A549 (cell line): ENCODE measurements around the gene CACNA1E.

Experiments
- CHD4 ChIP-seq: fragments of 200-600 bp; sonication (generic); IDR thresholded peaks from 2 replicates; pipeline ENCODE4 v1.6.1; 2016; ENCODE audit warnings: antibody characterized with exemption, mild to moderate bottlenecking, borderline replicate concordance
- POLR2A ChIP-seq: IDR thresholded peaks from 2 replicates; pipeline ENCODE4 v1.6.1; 2012; ENCODE audit warnings: mild to moderate bottlenecking, low read length
- RAD21 ChIP-seq, 2 experiments: fragments of >200 bp in 1 of 2; sonication (Bioruptor Twin) in 1 of 2; formaldehyde crosslinking in 1 of 2; IDR thresholded peaks in 1 of 2; conservative IDR thresholded peaks in 1 of 2; 2 replicates in 1 of 2; 3 replicates in 1 of 2; pipeline ENCODE4 v1.6.1; 2012 to 2018; ENCODE audit warnings: inconsistent platforms in 1 of 2
- ZFP36 ChIP-seq: fragments of 450-650 bp; IDR thresholded peaks from 2 replicates; pipeline ENCODE4 v1.6.1; 2014; ENCODE audit warnings: borderline replicate concordance; ENCODE audit not compliant: partially characterized antibody
- TF ChIP-seq, protein P1 (sequence below): fragments of >200 bp; sonication (Bioruptor Twin); formaldehyde crosslinking; IDR thresholded peaks from 3 replicates; pipeline ENCODE4 v1.5.1; 2016
- TF ChIP-seq, protein P2 (sequence below): fragments of 450-650 bp; IDR thresholded peaks from 2 replicates; pipeline ENCODE4 v1.6.1; 2014; ENCODE audit warnings: antibody characterized with exemption

DNA sequence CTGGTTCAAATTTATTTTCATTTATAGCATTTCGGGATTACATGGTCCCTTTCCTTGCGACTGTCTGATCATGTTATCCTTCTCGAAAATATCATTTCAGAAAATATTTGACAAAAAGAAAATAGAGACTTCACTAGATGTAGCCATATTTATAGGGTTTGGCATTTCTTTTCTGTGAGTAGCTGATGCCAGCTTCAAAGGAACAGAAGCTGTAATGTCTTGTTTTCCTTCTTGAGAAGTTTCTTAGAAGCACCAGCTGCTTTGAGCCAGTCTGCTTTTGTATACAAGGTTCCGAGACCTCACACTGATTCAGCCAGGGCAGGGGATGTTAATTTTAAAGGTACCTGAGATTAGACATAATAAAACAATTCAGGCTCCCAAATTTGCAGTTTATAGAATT is 329.9 kb downstream of the CACNA1E start:
- TF ChIP-seq, protein P1, sequence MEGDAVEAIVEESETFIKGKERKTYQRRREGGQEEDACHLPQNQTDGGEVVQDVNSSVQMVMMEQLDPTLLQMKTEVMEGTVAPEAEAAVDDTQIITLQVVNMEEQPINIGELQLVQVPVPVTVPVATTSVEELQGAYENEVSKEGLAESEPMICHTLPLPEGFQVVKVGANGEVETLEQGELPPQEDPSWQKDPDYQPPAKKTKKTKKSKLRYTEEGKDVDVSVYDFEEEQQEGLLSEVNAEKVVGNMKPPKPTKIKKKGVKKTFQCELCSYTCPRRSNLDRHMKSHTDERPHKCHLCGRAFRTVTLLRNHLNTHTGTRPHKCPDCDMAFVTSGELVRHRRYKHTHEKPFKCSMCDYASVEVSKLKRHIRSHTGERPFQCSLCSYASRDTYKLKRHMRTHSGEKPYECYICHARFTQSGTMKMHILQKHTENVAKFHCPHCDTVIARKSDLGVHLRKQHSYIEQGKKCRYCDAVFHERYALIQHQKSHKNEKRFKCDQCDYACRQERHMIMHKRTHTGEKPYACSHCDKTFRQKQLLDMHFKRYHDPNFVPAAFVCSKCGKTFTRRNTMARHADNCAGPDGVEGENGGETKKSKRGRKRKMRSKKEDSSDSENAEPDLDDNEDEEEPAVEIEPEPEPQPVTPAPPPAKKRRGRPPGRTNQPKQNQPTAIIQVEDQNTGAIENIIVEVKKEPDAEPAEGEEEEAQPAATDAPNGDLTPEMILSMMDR, result no peak
- TF ChIP-seq, protein P2, sequence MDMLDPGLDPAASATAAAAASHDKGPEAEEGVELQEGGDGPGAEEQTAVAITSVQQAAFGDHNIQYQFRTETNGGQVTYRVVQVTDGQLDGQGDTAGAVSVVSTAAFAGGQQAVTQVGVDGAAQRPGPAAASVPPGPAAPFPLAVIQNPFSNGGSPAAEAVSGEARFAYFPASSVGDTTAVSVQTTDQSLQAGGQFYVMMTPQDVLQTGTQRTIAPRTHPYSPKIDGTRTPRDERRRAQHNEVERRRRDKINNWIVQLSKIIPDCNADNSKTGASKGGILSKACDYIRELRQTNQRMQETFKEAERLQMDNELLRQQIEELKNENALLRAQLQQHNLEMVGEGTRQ, result no peak
- TF ChIP-seq CHD4, result no peak
- TF ChIP-seq POLR2A, result no peak
- no peak for TF ChIP-seq RAD21 (conservative IDR thresholded peaks at IDR 0.05 in 1 of 2, IDR thresholded peaks at IDR 0.05 in 1 of 2)
- TF ChIP-seq ZFP36, result no peak
